HG03558 (cell line): ENCODE measurements around the gene NFKBIL1.
A peak's percentile ranks its signal among the peaks of the same experiment; 100 is the strongest.
"Not testable (repeated sequence)": the region's sequence is repeated elsewhere in the genome, so short reads cannot be mapped to it uniquely, and the experiment has no call there.

Experiments
- ATAC-seq: cut with Tn5 transposase; IDR thresholded peaks from one replicate; pipeline ENCODE4 v1.9.1; 2021; ENCODE audit warnings: moderate number of reproducible peaks; ENCODE audit not compliant: unreplicated experiment; ENCODE audit errors: extremely low read depth

NFKBIL1 gene

DNA sequence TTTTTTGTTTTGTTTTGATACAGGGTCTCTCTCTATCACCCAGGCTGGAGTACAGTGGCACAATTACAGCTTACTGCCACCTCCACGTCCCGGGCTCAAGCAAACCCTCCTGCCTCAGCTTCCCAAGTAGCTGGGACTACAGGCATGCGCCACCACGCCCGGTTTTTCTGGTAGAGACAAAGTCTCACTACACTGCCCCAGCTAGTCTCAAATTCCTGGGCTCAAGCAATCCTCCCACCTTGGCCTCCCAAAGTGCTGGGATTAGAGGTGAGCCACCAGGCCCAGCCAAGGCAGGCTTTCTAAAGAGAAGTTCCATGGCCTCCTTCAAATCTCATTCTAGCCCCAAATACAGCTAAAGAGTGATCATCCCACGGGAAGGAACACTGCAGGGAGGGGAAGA lies 13.4 kb upstream of the NFKBIL1 start:
- ATAC-seq, result no peak

DNA sequence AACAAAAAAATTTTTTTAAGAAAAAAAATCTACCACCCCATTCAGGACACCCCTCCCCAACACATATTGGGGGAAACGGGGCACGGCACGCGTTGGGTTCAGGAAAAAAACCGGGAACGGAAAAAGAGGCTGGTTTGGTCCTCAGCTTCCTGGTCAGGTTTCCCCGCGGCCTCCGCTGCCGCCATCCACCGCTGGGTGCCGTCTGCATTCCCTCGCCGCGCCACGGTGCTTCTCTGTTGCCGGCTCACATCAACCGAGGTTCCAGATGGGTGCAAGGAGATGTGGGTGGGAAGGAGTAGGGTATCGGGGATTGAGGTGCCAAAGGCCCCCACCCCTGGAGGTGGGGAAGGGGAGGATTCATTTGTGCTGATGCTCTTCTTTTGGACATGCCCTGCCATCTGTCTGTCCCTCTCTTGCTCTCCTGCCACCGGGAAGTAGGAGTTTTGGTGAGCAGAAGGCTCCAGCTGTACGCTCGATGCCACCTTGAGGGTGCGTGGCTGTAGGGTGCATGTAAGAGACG lies 12.8 kb upstream of the NFKBIL1 start:
- no peak for ATAC-seq

DNA sequence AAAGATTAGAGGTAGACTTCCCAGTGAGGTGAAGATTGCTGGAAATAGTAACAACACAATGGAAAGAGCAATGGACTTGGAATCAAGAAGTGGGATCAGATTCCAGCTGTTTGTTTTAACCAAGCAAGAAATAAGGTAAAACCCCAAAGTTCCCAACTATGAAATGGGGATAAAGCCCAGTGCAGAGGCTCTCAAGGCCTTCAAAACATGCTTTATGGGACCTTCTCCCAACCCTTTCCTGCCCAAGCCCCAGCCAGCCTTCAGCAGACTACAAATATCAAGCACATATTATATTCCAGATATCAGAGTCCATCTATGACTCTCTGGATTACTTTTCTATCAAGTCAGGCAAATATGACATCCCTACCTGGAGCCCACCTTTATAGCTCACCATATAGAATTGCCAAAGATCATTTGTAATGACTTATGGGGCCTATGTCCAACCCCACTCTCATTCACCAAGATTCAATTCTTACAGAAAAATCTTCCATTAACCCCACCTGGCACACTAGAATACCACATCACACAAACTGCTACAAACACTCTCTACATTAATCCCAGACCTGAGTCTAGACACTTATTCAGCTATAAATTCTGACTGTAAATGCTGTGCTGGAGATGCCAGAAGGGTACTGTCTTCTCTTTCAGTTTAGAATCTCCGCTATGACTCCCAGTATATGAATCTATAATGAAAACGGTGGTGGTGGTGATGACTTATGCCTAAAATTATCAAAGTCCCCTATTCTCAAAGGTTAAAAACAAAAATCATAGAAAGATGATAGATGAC lies 11.7 kb upstream of the NFKBIL1 start:
- ATAC-seq, result no peak

DNA sequence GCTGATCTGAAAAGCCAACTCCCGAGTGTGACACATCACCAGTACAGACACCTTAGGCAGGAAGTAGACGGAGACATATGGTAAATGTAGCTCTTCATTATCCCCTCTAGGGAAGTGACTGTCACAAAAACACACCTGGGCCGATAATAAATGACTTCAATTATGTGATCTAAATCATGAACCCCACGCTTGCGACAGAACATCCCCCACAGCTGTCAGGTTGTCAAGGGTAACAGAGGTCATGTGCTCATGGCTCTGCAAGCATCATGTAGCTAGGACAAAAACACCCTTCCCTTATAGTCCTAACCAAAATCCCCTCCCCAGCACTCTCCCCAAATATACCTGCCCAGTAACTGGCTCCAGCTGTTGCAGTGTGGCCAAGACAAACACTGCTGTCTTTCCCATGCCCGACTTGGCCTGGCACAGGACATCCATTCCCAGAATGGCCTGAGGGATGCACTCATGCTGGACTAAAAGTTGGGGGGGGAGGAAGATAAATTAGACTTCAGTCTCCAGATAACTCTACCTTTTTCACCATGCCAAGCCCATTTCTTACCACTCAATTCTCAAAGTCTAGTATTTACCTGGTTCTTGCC lies 8.5 kb upstream of the NFKBIL1 start:
- ATAC-seq, result no peak

DNA sequence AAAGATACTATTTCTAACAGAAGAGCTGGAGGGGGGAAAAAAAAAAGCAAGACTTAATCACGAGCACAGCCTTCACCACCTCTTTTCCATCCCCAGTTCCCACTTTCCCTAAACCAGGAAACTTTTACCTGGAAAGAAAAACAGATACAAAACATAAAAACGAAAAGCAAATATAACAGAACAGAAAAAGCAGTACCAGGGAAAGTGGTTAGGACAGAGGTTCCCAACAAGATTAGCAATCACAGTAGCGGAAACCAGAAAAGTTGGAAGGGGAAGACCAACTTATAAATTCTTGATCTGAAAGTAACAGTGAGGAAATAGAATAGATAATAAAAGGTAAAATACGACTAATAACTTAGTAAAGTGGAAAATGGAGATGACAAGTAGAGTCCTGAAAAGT lies 6.8 kb upstream of the NFKBIL1 start:
- ATAC-seq, result no peak

DNA sequence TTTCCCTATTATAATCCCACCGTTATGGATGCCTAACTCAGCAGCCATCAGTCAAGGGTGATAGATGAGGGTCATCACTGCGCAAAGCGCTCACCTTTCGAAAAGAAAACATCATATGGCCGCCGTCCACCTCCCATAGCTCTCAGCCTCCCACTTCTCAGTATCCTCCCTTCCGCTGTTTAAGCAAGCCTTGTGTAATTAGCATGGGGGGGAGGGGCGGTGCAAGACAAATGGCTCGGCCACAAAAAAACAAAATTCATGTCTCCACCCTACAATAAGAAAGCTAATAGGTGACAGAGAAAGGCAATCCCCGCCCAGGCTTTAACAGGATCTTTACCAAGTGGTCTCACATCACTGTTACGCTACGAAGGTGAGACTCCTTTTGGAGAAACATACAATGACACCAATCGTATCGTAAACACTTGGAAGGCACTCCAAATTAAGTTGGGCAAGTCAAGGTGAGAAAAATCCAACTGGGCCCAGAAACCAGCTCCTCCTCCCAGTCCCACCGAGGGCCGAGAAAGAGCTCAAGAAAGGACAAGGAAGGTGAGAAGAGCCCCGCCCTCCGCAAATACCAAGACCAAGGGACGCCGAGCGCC lies 6.2 kb upstream of the NFKBIL1 start:
- no peak for ATAC-seq

DNA sequence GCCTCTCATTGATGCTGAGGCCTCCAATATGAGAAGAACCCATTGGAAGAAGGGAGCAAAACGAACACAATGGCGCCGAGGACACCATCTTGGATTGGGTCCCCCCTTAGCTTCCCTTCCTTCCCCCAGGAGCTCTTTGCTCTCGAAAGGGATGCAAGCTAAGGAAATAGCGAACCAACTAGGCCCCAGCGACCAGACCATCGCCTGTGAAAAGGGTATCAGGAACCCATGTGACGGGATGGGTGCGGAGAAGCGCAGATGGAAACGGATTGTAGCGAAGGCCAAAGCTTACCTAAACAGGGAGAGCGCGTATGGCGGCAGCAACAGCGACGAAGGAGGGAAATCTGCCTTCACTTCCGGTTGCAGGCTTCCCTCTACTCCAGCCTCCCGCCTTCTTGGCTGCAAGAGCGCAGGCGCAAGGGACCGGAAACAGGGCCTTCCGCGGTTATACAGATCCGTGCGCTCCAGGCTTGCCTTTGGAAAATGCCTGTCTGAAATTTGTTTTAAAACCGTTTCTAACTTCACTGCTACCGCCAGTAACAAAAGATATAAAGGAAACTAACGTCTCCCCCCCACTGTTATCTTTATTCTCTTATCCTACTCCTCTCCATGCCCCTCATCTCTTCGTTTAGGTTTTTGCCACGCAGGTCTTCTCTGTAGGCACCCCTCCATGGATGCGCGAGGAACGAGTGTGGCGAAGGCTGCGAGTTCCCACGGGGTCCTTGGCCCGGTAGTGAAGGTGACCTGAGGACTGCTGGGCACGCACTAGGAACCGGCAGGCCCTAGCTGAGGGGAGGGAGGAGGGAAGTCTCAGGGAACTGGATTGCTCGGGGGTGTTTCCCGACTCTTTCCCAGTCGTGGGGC lies 5.5 kb upstream of the NFKBIL1 start, which contains the start of gene DDX39B:
DDX39B (minus strand) TSS at position 346 of the 864 bp plus-strand sequence. CDS start 1,471 bp downstream, outside the sequence.
- no peak for ATAC-seq

DNA sequence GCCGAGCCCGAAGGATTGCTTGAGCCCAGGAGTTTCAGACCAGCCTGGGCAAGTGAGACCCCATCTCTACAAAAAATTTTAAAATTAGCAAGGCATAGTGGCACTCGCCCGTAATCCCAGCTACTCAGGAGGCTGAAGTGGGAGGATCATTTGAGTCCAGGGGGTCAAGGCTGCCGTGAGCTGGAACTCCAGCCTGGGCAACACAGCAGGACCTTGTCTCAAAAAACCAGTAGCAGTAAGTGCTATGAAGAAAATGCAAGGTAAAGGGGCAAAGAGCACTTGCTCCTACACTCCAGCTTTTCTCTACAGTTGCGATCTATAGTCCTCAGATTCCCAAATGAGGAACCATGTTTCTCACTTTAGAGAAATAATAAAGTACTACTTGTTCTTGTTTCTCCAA lies 3.8 kb upstream of the NFKBIL1 start:
- no peak for ATAC-seq

DNA sequence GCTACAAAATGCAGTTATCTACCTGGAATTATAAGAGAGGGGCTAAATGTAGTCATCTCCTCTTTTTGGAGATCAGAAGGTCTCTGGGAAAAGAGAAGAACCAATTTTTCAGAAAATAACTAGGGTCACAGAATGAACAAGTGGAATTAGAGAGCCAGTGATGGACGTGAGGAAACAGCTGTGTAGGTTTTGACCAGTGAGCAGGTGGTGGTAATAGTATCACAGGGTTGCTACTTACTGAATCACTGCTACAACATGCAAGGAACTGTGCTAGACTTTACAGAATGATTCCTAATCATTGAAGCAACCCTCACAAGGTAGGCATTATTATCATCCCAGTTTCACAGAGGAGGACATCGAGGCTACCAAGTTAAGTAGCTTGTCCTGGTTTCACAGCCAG lies 2.7 kb upstream of the NFKBIL1 start:
- no peak for ATAC-seq

DNA sequence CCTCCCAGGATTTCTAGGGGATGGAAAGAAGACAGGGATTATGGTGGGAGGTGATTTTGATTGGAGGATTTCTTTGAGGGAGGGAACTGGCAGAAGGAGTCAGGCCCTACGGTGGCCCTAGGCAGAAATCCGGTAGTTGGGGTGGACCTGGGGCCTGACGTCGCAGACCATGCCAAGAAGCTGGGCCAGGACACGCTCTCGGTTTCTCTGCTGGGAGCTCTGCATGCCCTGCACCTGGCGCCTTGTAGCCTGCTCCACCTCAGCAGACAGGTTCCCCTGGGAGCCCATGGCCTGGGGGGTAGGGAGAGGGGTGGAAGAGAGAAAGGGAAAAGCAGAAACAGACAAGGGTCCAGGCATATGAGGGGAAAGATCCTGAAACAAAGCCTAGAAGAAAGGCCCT lies 2.1 kb upstream of the NFKBIL1 start:
- no peak for ATAC-seq

DNA sequence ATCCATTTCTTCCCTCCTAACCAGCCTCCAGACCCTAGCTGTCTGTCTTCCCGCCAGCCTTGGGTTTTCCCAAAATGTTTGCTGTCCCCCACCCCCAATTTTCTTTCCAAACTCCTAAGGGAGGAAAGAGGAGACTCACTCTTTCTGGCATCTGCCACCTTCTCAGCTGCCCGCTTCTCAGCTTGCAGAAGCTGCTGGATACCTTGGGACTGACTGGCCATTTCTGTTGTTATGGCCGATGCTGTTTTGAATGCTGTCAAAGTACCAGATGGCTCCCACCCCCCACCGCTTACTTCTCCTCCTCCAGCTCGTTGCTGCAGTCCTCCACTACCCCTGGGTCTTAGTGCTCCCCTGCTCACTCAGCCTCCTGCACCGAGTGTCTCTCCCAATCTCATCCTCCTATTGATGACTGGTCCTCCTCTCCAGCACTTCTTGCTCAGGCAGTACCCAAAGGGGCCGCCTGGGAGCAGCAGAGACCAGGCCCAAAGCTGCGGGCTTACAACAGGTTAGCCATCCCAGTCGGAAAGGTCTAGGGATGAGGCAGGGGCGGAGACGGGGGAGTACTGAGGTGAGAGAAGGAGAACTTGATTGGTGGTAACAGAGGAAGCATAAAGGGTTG lies 960 bp upstream of the NFKBIL1 start, which contains the start of gene ATP6V1G2:
ATP6V1G2 (minus strand) TSS at position 270 of the 619 bp plus-strand sequence; CDS start at position 221, 49 bp downstream.
- peak; percentile 38 for ATAC-seq

DNA sequence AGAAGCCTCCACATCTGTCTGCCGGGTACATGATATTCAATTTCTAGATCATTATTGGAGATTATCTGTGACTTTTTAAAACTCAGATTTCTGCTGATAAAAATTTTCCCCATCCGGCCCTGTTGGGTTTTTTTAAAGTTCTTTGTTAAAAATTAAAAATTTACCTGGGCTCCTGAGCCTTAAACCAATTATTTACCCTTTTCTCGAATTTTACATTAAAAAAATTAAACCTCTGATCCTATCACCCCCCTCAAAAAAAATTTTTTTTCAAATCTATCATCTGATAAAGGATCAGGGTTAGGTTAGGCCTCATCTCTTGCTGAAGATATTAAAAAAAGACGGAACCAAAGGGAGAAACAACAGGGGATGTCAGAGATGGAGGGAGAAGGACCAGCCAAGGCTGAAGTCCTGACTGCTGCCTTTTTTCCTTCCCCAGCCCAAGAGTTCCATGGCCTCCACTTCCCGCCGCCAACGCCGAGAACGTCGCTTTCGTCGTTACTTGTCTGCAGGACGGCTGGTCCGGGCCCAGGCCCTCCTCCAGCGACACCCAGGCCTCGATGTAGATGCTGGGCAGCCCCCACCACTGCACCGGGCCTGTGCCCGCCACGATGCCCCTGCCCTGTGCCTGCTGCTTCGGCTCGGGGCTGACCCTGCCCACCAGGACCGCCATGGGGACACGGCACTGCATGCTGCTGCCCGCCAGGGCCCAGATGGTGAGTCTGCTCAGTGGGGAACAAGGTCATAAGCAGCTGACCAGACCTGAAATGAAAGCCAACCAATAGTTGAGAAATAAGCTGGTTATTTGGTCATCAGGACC lies 527 bp downstream of the NFKBIL1 start:
- no peak for ATAC-seq

DNA sequence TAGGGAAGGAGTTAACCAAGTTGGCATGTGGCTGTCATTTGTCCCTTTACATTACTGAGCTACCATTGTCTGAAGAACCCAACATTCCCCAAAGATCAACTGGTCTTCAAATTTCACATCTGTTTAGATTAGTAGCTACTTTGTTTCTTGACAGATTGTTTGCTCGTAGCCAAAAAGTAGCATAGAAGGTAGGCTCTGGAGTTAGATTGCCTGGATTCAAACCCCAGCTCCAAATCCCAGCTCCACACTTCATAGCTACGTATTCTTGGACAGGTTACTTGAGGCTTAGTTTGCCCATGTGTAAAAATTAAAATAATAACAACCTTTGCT lies 1.1 kb downstream of the NFKBIL1 start:
- ATAC-seq, result no peak

DNA sequence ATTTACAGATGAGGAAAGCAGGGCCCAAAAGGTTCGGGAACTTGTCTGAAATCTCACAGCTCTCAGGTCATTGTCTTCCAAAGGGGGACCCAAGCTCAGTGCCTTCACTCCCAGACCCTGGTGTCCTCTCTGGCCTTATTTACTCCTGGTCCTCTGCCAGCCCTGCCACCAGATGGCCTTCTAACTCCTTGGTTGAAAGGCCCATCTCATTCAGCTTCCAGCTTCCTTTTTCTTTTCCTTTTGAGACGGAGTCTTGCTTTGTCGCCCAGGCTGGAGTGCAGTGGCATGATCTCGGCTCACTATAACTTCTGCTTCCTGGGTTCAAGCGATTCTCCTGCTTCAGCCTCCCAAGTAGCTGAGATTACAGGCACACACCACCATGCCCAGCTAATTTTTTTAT lies 4.0 kb downstream of the NFKBIL1 start:
- ATAC-seq, result not testable (repeated sequence)

DNA sequence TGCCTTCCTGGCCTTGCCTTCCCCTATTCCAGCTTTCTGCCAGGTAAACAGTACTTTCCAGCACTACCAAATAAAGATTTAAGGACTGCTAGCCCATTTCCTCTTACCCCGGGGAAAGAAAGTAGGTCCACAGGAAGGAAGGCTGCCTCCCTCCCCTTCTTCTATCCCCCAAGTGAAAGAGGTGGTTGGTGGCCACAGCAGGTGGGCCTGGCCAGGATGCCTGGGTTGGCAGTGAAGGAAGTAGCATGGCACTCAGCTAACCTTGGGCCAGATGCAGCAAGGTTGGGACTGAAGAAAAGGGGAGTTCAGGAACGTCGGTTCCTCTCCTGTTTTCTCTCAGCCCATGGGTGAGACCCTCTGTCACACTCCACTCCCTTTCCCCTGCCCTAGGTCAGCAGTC lies 8.9 kb downstream of the NFKBIL1 start:
- no peak for ATAC-seq

DNA sequence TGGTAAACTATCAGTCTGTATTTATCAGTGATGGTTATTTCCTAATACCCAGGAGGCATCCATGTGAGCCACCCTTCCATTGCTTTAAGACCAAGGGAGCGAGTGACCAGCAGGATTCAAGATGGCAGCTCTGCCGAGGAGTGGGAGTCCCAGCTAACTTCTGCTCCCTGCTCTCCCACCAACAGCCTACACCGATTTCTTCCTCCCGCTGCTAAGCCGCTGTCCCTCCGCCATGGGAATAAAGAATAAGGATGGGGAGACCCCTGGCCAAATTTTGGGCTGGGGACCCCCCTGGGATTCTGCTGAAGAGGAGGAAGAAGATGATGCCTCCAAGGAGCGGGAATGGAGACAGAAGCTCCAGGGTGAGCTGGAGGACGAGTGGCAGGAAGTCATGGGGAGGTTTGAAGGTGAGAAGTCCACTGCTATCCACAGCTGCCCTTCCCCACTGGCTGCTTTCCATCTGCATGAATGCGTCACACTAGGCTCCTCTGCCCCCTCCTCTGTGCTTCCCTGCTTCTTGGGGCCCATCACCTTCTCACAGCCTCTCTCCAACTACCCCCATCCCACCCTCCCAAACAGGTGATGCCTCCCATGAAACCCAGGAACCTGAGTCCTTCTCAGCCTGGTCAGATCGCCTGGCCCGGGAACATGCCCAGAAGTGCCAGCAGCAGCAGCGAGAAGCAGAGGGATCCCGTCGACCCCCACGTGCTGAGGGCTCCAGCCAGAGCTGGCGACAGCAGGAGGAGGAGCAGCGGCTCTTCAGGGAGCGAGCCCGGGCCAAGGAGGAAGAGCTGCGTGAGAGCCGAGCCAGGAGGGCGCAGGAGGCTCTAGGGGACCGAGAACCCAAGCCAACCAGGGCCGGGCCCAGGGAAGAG lies 10.3 kb downstream of the NFKBIL1 start:
- ATAC-seq, result no peak

DNA sequence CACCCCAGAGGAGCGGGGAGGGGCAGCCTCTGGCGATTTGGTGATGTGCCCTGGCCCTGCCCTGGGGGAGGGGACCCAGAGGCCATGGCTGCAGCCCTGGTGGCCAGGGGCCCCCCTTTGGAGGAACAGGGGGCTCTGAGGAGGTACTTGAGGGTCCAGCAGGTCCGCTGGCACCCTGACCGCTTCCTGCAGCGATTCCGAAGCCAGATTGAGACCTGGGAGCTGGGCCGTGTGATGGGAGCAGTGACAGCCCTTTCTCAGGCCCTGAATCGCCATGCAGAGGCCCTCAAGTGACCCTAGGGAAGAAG lies 10.9 kb downstream of the NFKBIL1 start:
- ATAC-seq, result no peak
